Upper lobe of right lung (tissue), 1 donor: ENCODE results near the gene PML. TPM values are rescaled to one million over a fixed set of nuclear protein-coding genes. Genes with fewer than 3 reads are reported as not detected.

ENCODE experiments used
- ATAC-seq: fragments of 200-7000 bp; cut with Tn5 transposase; one replicate; pipeline ENCODE4 v1.9.1; 2020; ENCODE audit warnings: mild to moderate bottlenecking, moderate library complexity
- DNase-seq: peaks from one replicate; pipeline ENCODE4 v3.0.0-alpha.2; 2020
- H3K27ac ChIP-seq: fragments of 200-600 bp; one replicate; pipeline ENCODE4 v1.8.0; 2022
- H3K27me3 ChIP-seq: fragments of 200-600 bp; one replicate; pipeline ENCODE4 v1.8.0; 2022; ENCODE audit warnings: mild to moderate bottlenecking
- H3K36me3 ChIP-seq: fragments of 200-600 bp; one replicate; pipeline ENCODE4 v1.8.0; 2022
- H3K4me1 ChIP-seq: fragments of 200-600 bp; one replicate; pipeline ENCODE4 v1.8.0; 2022
- H3K4me3 ChIP-seq: fragments of 200-600 bp; one replicate; pipeline ENCODE4 v1.8.0; 2022; ENCODE audit warnings: mild to moderate bottlenecking
- H3K9me3 ChIP-seq: fragments of 200-600 bp; one replicate; pipeline ENCODE4 v1.8.0; 2022
- intact Hi-C: fragments of 100-400 bp; cut with DNase I; formaldehyde crosslinking; loops from one replicate; pipeline ENCODE4 v1.11.0; 2022
- total RNA-seq: library from RNA; stranded (reverse); fragmentation: NEBNext Ultra II Directional; extraction: Animal tissue kit (Norgen Biotek cat#: 25700); gene quantifications from one replicate; pipeline ENCODE4 v1.2.1, GENCODE V29; 2021
- TF ChIP-seq, protein P1 (sequence below): fragments of 200-600 bp; IDR thresholded peaks from one replicate; pipeline ENCODE4 v1.8.0; 2022; ENCODE audit warnings: antibody characterized with exemption
- donor health status: DM: no; HTN: yes; CAD: no; lungs with severe emphysema.

The PML gene
- total RNA-seq, 1 donor from 2014 or later, result 82.9 TPM

DNA sequence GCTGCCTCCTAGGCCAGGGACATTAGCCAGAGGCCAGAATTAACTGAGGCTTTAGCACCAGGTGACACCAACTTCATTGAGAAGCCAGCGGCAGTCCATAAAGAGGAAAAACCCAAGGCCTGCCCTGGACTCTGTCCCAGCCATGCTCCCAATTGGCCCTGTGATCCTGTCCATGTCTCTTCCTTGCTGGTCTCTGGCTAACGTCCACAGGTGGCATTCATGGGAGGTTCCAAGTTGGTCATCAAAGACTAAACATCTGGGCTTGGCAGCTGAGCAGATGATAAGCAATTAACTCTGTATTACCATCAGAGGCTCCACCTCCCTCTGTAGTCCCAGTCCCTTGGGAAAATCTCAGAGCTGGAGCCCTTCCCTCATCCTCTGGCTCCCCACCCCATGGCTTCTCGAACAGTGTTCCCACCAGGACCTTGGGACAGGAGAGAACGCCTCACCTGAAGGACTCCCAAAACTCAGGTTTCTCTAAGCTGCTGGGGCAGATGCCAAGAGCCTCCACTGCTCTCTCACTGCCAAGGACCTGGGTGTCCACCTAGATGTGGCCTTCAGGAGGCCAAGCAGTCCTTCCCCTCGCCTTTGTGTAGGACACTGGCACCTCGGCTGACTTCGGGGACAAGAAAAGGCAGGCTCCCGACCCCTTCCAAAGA is 47.4 kb downstream of the PML start:
- no peak overlapping the region for H3K4me3 ChIP-seq
- ATAC-seq (no peak), DNase-seq (no peak)
- no peaks in the 10 kb centered on the region for H3K27me3 ChIP-seq
- peaks cover 28% of the 10 kb centered on the region for H3K36me3 ChIP-seq
- H3K4me1 ChIP-seq, result peaks cover 27% of the 10 kb centered on the region
- TF ChIP-seq, protein P1, sequence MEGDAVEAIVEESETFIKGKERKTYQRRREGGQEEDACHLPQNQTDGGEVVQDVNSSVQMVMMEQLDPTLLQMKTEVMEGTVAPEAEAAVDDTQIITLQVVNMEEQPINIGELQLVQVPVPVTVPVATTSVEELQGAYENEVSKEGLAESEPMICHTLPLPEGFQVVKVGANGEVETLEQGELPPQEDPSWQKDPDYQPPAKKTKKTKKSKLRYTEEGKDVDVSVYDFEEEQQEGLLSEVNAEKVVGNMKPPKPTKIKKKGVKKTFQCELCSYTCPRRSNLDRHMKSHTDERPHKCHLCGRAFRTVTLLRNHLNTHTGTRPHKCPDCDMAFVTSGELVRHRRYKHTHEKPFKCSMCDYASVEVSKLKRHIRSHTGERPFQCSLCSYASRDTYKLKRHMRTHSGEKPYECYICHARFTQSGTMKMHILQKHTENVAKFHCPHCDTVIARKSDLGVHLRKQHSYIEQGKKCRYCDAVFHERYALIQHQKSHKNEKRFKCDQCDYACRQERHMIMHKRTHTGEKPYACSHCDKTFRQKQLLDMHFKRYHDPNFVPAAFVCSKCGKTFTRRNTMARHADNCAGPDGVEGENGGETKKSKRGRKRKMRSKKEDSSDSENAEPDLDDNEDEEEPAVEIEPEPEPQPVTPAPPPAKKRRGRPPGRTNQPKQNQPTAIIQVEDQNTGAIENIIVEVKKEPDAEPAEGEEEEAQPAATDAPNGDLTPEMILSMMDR, result no peak
- no peaks in the 10 kb centered on the region for H3K9me3 ChIP-seq
- intact Hi-C loops, result no loop called here
- H3K27ac ChIP-seq, result no peak overlapping the region

DNA sequence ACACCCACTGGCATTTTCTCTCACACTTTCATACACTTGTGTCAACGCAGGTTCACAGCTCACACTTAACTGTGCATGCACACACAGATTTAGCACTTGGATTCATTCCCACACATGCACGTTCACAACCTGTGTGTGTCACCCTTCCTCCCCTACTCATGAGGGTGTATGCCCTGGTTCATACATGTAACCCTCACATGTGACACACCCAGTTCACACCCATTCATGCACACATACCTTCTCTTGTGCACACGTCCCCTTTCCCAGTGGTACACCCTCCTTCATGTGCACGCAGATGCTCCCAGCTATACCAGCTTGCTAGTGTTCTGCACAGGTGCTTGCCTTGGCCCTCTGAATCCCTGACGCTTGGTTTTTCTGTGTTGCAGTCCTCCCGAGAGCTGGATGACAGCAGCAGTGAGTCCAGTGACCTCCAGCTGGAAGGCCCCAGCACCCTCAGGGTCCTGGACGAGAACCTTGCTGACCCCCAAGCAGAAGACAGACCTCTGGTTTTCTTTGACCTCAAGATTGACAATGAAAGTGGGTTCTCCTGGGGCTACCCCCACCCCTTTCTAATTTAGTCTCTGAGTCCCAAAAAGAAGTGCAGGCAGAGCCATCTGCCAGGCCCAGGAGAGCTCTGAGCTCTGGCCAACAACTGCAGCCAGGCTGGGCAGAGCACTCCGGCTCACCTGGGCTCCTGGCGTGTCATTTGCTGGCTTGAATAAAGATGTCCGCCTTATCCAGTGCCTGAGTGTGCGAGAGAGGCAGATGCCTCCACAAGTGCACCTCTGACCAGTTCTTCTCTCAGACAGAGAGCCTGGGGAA is 48.3 kb downstream of the PML start:
- TF ChIP-seq, protein P1, result no peak
- H3K36me3 ChIP-seq, result peaks cover 21% of the 10 kb centered on the region
- DNase-seq (no peak), ATAC-seq (no peak)
- peak overlapping the region; percentile 55 for H3K27ac ChIP-seq
- peaks cover 32% of the 10 kb centered on the region for H3K4me1 ChIP-seq
- H3K4me3 ChIP-seq, result no peak overlapping the region
- intact Hi-C loops, result no loop called here
- no peaks in the 10 kb centered on the region for H3K27me3 ChIP-seq
- H3K9me3 ChIP-seq, result no peaks in the 10 kb centered on the region

DNA sequence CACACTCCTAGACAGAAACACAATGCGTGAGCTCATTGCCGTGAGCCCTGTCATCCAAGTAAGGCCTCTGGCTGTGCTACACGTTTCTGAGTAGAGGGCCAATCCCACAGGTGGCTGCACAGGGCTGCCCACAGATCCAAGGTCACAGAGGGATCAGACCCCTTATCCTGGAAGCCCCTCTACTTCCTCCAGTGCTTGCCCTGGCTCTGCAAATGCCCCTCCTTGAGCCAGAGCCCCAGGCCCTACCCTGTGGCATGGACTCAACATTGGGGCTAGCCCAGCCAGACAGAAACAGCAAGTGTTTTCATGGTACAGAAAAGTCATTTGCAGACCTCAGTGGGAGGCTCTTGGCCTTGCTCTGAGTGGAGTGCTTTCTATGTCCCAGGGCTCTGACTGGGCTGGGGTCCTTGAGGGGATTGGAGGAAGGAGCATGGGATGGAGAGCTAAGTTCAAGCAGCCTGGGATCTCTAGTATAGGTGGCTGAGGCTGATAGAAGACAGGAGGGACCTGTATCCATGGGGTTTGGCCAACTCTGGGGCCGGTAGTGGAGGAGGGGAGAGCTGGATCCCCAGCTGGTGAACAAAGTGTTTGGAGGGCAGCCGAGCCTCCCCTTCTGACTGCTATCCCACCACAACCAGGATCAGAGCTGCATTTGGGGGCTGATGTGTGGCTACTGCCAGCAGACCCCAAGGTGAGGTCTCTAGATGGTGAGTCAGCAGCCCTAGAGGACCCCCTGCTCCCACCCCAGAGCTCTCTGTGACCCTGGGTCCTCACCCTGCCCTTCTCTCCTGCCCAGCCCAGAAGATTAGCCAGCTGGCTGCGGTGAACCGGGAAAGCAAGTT is 49.1 kb downstream of the PML start:
- Histone ChIP-seq H3K36me3 (peaks cover 19% of the 10 kb centered on the region), H3K27me3 (no peaks in the 10 kb centered on the region), H3K9me3 (no peaks in the 10 kb centered on the region), H3K27ac (peak overlapping the region; percentile 55), H3K4me1 (peaks cover 41% of the 10 kb centered on the region), H3K4me3 (no peak overlapping the region)
- intact Hi-C loops, result no loop called here
- ATAC-seq (no peak), DNase-seq (no peak)
- TF ChIP-seq, protein P1, result no peak

DNA sequence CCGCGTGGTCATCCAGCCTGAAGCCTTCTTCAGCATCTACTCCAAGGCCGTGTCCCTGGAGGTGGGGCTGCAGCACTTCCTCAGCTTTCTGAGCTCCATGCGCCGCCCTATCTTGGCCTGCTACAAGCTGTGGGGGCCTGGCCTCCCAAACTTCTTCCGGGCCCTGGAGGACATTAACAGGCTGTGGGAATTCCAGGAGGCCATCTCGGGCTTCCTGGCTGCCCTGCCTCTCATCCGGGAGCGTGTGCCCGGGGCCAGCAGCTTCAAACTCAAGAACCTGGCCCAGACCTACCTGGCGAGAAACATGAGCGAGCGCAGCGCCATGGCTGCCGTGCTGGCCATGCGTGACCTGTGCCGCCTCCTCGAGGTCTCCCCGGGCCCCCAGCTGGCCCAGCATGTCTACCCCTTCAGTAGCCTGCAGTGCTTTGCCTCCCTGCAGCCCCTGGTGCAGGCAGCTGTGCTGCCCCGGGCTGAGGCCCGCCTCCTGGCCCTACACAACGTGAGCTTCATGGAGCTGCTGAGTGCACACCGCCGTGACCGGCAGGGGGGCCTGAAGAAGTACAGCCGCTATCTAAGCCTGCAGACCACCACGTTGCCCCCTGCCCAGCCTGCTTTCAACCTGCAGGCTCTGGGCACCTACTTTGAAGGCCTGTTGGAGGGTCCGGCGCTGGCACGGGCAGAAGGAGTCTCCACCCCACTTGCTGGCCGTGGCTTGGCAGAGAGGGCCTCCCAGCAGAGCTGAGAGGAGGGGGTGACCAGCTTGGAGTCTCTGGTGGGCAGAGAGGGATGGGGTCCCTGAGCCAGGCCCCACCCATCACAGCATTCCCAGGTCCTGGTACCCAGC is 50.0 kb downstream of the PML start:
- Histone ChIP-seq H3K36me3 (peaks cover 19% of the 10 kb centered on the region), H3K27me3 (no peaks in the 10 kb centered on the region), H3K27ac (peak overlapping the region; percentile 55), H3K9me3 (no peaks in the 10 kb centered on the region), H3K4me3 (no peak overlapping the region), H3K4me1 (peaks cover 47% of the 10 kb centered on the region)
- intact Hi-C loops, result no loop called here
- TF ChIP-seq, protein P1, result no peak
- ATAC-seq (no peak), DNase-seq (no peak)

DNA sequence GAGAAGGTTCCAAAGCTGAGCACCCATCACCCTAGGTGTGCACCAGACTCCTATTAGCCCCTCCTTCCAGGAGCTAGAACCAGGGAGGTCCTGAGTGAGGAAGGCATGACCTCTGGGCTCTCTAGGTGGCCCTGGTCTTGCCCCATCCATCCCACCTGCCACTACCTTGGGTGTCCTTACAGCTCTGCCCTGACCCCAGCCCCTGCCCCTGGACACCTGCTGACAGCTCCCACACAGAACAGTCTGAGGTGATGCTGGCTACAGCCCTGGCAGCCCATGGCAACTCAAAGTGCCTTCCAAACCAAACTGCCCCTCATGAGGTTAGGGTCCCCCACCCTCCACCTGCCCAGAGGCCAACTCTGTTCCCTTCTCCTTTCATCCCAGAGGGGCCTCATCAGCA is 50.7 kb downstream of the PML start:
- no peaks in the 10 kb centered on the region for H3K27me3 ChIP-seq
- TF ChIP-seq, protein P1, result no peak
- intact Hi-C loops, result no loop called here
- ATAC-seq, result no peak
- H3K36me3 ChIP-seq, result peaks cover 19% of the 10 kb centered on the region
- no peak for DNase-seq
- H3K27ac ChIP-seq, result no peak overlapping the region
- H3K4me1 ChIP-seq, result peaks cover 48% of the 10 kb centered on the region
- no peak overlapping the region for H3K4me3 ChIP-seq
- no peaks in the 10 kb centered on the region for H3K9me3 ChIP-seq
